ENCODE data around the gene ATG5.

ATG5 gene

DNA sequence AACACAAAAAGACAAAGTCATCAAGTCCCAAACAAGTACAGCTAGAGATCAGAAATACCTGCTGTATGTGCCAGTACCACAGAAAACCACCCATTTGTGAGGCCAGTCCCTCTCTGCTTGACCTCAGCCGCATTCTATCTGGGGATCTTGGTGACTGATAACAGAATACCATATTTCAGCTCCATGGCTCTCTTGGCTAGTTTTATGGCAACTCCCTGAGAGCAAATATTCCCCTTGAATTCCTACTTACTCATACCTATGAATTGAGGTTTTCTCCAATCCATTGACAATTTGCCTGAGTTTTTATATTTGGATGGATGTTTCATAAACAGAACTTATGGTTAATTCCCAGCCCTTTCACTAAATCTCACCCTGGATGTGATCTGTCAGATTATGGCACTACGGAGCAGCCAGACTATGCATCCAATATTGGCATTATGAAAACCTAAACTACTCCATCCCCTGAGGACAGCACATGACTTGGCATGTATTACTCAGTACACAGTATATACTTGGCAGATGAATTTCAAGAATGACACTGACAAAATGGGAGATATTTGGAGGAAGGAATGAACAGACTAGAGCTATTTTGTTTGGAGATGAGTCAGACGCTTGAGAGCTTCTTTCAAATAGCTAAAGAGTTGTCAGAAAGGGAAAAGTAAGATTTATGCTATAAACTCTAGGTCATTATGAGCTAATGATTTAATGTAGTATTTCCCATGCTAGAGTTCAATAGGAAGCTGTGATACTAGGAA lies 143.7 kb downstream of the ATG5 start:
- DNase-seq (ENCODE audit: low read depth, low spot score), result no peak

DNA sequence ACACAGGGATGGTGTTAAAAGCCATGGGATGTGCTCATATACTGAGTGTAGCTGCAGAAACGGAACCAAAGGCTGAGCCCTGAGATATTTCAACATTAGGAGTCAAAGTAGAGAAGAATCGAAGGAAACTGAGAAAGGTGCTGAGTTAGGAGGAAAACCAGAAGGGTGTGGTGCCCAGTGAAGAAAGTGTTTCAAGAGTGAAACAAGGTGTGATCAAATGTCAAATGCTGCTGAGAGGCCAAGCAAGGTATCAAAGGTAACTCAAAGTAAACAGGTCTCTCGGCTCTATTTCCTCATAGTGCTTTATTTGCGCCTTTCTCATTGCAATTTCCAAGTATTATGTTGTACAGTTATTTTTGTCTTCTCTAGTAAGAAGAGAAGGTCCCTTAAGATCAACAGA lies 145.4 kb downstream of the ATG5 start:
- no peak for DNase-seq (ENCODE audit: low read depth, low spot score)

DNA sequence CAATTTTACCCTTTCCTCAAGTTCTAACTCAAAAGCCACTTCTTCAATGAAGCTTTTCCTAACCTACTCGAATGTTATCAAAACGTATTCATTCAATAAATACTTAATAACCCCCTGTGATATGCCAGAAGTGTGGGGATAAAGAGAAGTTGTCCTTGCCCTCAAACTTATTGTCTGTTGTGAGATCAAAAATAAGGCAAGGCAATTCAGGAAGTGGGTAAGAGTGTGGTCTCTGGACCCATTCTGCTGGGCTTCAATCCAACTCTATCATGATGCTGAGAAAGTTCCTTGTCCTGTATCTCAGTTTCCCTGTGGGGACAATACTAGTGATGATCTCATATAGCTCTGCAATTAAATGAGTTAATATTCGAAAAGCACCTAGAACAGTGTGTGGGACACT lies 146.7 kb downstream of the ATG5 start:
- no peak for DNase-seq (ENCODE audit: low read depth, low spot score)

DNA sequence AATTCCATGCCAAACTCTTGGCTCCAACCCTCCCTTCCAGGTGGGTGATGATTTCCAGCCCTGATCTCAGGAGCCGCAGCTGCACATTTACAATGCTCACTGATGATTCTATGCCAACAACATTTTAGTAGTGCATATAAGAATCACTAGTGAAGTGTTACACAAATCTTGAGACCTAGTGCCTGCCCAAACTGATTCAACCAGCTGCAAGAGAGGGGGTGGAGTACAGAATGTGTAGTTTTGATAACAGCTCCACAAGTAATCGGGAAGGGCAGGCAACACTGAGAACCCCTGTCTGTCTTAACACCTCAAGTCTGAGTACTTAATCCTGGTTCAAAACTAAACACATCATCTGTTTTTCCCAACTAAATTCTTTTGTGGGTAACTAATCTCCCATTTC lies 147.8 kb downstream of the ATG5 start:
- DNase-seq (ENCODE audit: low read depth, low spot score), result no peak

DNA sequence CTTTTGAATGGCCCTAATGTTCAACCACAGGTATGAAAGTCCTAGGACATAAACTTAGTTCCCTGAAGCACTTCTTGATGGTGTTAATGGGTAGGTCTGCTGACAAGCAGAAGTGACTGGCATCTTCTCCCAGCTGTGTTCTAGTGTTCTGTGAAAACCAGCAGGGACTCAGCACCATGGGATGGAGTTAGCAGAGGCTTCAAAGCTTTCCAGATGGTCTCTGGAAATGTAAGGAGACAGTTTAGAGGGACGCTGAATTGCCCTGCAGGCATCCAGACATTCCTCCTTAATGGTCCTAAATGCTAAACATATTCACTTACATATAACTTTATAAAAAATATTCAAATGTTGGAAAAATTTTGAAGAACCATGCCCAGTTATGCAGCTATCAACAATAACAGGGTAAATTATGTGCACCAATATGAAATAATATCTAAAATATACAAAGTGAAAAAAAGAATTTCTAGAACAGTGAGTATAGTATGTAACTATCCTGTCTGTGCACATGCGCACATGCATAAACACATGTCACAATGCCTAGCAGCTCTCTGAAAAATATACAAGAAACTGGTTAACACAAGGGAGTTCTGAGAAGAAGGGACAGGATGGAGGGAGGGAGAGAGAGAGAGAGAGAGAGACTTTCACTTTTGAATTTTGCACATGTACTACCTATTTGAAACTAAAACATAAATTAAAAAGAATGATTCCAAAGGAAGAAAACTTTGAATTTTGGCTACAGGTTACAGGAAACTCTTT lies 152.3 kb downstream of the ATG5 start:
- DNase-seq (ENCODE audit: low read depth, low spot score), result peak; percentile 29

DNA sequence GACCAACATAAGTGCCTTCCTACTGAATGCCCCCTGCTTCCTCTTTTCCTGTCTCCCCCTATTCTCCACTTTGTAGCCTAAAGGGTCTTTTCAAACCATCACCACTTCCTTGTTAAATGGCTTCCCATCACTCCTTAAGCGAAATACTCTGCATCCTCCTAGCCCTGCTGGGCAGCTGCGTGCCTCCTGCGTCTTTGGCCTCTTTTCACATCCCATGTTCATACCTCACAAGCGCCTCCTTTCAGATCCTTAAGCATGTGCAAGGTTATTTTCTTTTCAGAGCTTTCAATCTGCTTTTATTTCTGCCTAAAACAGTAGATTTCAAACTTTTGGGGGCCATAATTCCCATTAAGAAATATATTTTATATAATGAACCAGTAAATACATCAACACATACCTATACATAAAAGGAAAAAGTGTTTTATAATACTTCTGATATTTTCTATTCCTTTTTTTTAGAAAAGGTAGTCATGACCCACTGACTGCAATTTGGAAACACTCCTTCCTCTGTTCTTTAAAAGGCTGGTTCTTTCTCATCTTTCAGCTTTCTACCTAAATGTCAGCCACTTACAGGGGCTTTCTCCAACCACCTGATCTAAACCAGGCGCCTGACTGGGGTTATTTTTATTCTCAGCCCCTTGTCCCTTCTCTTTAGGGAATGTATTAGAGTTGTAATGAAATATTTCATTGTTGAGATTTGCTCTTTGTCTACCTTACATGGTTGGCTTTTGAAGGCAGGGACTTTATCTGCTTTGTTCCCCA lies 155.3 kb downstream of the ATG5 start:
- no peak for DNase-seq (ENCODE audit: low read depth, low spot score)

DNA sequence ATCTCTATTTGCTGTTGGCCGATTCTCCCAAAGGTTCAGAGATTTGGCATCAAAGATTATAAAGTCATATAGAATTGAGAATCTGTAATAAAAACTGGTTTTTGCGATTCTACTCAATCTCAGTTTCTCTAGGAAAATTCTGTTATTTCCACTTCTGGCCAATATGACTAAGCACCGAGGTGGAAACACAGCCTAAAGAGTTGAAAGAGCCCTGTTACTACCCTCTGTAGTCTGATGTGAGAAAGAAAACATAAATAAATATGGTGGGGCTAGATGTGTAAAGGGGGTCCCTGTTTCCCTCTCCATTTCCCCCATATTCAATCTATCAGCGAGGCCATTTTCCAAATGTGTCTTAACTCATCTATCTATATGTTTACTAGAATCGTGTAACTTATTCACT lies 156.0 kb downstream of the ATG5 start:
- no peak for DNase-seq (ENCODE audit: low read depth, low spot score)

DNA sequence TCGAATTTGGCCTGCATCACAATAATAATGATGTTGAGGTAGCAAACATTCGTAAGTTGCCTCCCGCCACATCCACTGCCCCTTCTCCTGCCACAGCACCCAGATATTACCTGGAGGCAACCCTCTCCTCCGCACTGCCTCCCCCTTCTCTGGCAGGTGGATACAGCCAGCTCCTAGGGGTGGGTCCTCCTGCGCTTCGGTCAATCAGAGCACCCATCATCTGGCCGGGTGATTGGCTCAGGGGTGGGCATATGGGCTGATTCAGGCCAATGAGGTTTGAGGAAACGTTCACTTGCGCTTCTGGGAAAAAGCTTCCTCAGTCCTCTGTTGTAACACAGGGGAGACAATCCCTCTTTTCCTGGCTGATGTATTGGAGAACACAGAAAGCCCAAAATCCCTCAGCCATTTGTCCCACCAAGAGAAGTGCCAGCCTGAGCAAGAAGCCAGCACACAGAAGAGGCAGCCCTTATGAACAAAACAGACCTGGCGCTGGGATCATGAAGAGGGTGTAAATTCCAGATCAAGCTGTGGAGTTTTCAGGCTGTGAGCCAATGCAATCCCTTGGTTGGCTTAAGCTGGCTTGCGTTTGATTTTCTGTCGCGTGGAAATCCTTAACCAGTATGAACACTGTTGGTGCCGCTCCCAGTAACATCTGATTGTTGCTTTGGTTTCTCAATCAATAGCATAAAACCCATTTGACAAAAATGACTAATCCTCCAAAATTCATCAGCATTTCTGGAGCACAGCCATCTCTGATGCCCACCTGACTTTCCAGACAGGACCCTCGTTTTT lies 157.3 kb downstream of the ATG5 start:
- DNase-seq (ENCODE audit: low read depth, low spot score), result no peak

DNA sequence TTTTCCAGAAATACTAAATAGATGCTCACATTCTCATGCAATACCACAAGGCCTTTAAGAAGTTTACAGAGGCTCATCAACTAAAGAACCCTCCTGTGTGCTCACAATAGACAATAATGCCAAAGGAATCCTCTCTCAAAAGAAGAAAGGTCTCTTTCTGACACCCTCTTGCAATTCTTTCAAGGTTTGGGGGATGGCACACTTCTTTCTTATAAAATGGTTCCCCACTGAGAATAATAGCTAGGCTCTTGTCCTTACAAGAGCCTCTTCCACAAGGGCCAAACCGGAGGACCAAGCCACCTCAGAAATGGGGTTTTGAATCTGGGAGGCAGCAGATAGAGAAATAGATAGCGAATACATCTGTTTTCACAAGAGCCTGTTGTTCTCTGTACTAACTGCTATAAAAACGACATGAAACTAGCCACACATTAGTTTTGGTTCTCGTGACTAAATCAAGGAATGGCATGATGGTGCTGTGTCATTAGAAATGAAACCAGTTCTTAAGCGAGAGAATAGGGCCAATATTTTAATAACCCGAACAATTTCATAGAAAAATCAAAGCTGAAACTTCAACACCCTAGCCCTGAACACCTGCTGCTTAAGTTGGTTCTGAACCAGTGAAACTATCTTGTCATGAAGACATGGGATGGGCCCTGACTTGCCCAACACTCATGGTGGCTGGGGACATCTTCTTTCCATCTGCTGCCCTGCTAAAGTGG lies 158.3 kb downstream of the ATG5 start:
- DNase-seq (ENCODE audit: low read depth, low spot score), result no peak

DNA sequence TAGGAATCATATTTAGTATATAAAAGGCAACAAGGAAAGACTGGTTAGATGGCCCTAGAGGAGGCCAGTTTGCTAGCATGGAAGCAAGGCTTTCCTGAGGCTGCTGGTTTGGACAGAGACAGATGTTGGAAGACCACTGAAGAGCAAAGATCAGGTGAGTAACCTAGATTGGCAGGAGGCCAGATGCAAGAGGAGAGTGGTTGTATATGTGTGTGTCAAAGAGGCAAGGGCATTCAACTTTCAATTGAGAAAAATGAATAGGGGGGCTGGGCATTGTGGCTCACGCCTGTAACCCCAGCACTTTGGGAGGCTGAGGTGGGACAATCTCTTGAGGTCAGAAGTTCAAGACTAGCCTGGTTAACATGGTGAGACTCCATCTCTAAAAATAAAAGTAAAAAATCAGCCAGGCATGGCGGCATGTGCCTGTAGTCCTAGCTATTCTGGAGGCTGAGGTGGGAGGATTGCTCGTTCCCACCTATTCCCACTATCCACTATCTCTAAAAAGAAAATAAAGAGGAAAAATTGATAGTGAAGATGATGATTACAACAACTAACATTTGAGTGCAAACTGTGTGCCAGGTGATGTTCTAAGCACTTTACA lies 159.6 kb downstream of the ATG5 start:
- DNase-seq (ENCODE audit: low read depth, low spot score), result no peak

DNA sequence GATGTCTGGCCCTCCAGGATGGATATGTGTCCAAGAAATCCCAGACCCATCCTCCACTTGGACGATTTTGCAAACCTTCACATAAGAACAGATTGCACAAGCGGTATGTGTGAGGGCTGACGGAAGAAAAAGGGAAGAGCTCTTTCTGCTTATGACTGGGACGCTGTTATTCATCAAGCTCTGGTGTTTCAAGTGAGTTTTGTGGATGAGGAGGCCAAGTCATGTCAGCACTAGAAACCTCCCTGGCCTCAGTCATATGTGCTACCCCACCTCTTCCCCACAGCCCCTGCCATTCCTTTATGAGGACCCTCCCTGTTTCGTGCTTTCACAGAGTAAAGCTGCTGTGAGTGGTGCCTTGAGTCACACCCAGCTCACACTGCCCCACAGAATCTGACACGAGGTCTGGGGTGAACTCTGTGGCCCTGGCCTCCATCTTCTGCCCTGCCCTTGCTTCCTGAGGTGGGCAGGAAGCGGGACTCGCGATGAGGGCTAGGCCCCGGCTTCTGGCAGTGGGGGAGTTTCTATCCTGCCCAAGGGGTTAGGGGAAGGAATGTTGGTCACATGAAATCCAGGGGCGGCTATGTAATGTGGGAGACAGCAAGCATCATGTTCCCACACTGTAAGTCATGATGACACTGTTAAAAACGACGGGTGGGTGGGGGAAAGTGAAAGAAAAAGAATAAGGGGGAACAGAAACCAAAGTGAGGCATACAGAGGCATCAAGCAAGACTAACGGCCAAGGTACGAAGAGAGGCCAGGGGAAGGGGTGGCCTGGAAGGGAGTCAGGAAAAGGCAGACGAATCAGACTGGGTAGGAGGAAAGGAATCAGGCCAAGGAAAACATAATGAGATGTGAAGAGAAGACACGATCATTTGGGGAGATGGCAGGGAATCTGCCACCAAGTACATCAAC lies 161.3 kb downstream of the ATG5 start:
- DNase-seq (ENCODE audit: low read depth, low spot score), result no peak

DNA sequence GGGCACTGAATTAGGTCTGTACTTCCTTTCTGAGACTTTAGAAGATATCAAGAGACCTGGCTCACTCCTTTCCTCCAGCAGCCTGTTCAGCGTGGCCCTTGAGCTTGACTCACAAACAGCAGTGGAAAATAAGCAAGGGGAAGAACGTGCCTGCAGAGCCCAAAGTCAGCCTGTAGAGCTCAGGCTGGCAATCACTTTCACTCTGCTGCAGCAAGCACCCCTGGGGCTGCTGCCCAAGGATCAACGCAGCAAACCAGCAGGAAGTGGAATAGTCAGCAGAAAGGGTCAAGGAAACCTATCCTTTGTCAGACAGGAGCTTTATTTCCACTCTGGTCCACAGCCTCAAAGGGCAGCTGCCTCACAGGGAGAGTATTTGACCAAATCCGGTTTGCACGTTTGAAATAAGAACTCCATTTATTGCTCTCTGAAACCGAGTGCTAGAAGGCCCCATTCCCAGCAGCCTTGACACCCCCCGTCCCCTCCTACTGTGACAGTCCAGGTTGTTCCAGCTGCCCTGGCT lies 162.1 kb downstream of the ATG5 start:
- DNase-seq (ENCODE audit: low read depth, low spot score), result peak; percentile 40

DNA sequence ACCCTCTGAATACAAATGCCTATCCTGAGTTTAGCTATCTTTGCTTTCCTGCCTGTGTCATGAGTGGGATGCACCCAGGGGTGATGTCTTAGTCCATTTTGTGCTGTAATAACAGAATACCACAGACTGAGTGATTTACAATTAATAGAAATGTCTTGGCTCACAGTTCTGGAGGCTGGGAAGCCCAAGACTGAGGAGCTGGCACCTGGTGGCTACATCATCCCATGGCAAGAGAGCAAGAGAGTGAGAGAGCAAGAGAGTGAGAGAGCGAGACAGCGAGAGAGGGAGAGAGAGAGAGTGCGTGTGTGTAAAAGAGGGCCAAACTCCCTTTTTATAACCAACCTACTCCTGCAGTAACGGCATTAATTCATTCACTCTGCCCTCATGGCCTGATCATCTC lies 162.6 kb downstream of the ATG5 start:
- no peak for DNase-seq (ENCODE audit: low read depth, low spot score)

DNA sequence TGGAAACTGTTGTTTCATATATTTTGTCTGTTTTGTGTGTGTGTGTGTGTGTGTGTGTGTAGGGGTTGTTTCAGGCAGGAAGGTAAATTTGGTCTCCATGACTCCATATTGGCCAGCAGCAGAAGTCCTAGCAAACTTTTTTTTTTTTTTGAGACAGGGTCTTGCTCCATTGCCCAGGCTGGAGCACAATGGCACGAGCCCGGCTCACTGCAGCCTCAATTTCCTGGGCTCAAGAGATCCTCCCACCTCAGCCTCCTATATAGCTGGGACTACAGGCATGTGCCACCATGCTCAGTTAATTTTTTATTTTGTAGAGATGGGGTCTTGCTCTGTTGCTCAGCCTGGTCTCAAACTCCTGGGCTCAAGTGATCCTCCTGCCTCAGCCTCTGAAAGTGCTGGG lies 163.7 kb downstream of the ATG5 start:
- no peak for DNase-seq (ENCODE audit: low read depth, low spot score)

DNA sequence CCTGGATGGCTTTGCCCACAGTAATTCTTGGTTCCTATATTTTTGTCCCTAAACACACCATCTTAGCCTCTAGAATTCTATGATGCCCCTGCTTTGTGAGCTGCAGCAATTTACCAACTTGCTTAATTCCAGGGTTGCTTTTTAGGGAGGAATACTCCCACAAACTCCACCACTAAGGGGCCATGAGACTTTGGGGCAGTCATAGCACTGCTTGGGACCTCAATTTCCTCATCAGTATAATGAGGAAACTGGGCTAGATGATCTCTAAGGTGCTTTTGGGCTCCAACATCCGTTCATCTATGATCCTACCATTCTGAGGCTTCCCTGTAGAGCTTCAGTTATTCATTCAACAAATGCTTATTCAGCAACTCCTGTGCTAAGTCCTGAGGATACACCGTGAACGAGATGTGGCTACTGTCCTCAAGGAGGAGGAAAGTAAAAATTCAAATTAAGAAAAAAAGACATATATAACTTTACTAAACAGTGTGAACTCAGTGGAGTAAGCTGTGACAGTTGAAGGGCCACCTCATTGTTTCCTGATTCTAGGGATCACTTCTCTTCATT lies 164.2 kb downstream of the ATG5 start:
- no peak for DNase-seq (ENCODE audit: low read depth, low spot score)

DNA sequence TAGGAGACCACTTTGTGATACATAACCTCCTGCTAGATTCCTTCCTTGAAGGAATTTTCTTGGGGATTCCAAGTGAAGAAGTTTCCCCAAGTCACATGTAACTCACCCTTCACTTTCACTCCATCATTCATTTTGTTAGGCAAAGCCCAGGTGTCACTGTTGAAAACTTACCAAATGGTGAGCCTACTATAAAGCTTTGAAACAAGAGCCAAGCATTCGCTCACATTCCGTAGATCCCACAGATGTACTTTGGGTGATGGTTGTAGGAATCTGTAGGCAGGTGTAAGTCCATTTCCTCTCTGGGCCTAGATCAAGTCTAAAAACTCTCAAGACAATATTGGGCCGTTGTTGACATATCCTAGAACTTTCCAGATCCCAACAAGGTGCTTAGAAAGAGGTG lies 165.4 kb downstream of the ATG5 start:
- DNase-seq (ENCODE audit: low read depth, low spot score), result no peak

DNA sequence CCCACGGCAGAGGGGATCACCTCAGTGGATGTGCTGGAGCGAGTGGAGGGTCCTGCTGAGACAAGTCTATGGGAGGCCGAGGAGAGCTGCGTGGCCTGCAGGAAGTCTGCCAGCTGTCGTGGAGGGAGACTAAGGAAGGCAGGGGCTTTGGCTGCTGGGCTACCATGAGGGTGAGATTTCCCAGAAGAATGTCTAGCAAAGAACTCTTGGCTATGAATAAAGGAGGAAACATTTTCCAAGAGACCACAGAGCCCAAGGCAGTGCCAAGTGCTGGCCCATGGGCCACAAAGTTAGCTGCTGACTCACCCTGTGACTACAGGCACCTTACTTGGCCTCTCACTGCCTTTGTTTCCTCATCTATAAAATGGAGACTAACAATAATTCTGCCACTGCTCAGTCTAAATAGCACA lies 166.0 kb downstream of the ATG5 start:
- no peak for DNase-seq (ENCODE audit: low read depth, low spot score)

DNA sequence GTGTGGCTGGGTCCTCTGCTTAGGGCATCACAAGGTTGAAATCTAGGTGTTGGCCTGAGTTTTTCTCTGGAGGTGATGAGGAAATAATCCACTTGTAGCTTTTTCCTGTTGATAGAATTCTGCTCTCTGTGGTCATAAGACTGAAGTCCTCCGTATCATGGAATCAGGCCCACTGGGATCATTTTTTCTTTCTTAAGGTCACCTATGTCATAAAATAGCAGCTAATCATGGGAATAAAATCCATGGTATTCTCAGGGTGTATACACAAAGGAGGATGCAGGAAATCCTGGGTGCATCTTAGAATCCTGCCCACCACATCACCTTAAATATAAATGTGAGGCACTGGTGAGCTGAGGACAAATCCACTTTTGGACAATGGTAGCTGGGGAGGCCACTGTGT lies 166.7 kb downstream of the ATG5 start:
- DNase-seq (ENCODE audit: low read depth, low spot score), result no peak

DNA sequence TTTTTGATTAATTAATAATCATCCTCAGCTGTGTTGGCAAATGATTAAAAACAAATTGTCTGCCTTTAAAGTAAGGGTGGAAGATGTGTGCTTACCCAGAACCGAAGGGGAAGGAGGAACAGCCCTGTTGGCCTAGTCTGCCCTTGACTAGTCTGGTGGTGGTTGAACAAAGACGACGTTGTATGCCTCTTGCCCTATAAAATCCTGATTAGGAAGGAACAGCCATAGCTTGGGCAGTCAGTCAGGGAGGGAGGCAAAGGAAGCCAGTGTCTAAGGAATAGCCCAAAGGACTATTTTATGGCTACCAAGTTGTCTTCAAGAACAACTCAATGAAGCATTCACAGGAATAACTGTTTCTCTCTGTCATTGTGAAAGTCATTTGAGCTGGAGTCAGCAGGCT lies 168.7 kb downstream of the ATG5 start:
- DNase-seq (ENCODE audit: low read depth, low spot score), result no peak
